T-helper 22 cell (primary cell): ENCODE measurements around the gene C16orf54.
"Not testable (repeated sequence)": the region's sequence is repeated elsewhere in the genome, so short reads cannot be mapped to it uniquely, and the experiment has no call there.

Source experiments
- DNase-seq: peaks from one replicate; pipeline ENCODE4 v3.0.0-alpha.2; 2020; ENCODE audit warnings: low read depth

The C16orf54 gene

GRCh38 chr16:29745853-29746345 lies at the start of gene C16orf54:
Gene C16orf54 (minus strand): TSS chr16:29745990. CDS start chr16:29744951, 1,039 bp downstream.
- peak; percentile 95 for DNase-seq

DNA sequence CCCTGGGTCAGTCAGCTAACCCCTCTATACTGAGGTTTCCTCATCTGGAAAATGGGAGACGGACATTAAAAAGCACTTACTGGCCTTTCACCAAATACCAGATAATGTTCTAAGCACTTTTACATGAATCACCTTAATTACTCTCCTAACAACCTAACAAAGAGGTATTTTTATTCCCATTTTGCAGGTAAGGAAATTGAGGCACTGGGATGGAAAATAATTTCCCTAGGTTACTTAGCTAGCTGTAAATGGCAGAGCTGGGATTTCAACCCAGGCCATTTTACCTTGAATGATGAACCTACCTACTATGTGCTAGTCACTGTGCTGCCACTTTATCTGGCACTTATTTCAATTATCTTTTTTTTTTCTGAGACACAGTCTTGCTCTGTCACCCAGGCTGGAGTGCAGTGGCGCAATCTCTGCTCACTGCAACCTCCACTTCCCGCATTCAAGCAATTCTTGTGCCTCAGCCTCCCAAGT lies 48.5 kb upstream of the C16orf54 start:
- DNase-seq, result no peak

DNA sequence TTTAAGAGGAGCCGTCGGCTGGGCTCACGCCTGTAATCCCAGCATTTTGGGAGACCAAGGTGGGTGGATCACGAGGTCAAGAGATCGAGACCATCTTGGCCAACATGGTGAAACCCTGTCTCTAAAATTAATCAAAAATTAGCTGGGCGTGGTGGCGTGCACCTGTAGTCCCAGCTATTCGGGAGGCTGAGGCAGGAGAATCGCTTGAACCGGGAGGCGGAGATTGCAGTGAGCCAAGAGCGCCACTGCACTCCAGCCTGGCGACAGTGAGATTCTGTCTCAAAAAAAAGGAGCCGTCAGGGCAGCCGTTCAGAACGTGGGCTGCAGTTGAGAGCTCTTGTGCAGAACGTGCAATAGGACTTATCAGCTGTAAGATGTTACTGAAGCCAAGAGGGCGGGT lies 47.4 kb upstream of the C16orf54 start:
- not testable (repeated sequence) for DNase-seq

DNA sequence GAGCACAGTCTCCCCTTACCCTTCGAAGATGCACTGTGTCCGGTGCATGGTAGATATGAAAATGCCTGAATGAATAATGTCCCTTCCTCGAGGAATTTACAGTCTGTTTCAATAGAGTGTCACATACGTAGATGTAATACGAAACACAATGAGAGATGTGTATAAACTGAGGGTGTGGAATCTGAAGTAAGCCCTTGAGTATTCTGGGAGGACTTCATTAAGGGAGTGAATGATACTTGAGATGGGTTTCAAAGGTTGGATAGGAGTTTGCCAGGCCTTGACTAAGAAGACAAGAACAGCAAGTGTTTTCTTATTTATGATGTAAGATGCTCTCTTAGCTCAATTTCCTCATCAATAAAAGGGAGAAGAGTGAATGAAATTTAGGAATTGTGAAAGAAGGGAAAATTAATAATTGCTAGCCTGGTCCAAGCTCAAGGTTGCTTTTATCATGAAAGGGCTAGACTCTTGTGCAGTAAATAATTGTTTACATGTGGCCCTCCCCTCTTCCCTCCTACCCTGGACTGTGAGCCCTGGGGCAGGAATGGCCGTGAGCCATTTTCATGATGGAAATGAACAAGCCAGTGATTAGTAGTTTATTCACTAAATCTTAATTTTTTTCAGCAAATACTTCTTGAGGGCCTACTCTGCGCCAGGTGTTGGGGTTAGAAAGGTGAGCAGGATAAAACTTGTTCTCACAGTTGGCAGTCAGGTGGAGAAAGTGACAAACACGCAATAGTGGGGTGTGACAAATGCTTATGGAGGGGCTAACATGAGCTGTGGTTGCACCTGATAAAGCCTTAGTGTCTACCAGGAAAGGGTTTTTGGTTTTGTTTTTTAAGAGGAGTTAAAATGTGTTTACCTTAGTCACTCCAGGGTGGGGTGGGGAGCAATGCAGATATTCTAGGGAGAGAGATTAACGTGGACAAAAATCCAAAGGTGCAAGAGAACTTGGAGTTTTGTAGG lies 46.3 kb upstream of the C16orf54 start:
- DNase-seq, result no peak

- no peak for DNase-seq
These were observed 45.4 kb upstream of the C16orf54 start for GRCh38 chr16:29790949-29791844.

- peak; percentile 99 for DNase-seq
These were observed 44.6 kb upstream of the C16orf54 start, which contains the start of gene KIF22 for GRCh38 chr16:29790183-29790948. Gene KIF22 (plus strand): TSS chr16:29790751. CDS start chr16:29790760, 9 bp downstream.

DNA sequence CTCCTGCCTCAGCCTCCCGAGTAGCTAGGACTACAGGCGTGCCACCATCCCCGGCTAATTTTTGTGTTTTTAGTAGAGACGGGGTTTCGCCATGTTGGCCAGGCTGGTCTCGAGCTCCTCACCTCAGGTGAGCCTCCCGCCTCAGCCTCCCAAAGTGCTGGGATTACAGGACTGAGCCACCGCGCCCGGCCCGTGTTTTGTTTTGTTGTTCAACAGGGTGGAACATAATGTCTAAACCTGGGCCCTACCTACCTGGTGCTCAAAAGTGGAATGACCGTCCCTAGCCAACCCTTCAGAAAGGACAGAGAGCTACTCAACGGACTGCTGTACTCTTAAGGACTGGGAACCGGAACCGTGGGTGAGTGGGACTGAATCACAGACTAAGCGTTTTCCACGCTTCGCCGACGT lies 44.0 kb upstream of the C16orf54 start:
- no peak for DNase-seq

- DNase-seq, result not testable (repeated sequence)
These were observed 41.4 kb upstream of the C16orf54 start for GRCh38 chr16:29787155-29787554.

GRCh38 chr16:29784901-29785500 lies 39.2 kb upstream of the C16orf54 start:
- peak; percentile 37 for DNase-seq

DNA sequence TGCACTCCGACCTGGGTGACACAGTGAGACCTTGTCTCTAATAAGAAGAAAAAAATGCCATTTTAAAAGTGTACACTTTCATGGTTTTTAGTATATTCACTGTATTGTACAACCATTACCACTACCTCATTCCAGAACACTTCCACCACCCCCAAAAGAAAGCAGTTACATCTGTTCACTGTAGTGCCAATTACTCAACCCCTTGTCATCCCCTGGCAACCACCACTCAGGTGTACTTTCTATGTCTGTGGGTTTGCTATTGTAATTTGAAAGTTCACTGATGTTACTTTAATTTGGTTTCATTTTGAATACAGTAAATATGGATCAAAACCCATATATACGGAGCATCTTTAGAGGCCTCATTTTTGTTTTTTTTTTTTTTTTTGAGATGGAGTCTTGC lies 38.4 kb upstream of the C16orf54 start:
- DNase-seq, result no peak

DNA sequence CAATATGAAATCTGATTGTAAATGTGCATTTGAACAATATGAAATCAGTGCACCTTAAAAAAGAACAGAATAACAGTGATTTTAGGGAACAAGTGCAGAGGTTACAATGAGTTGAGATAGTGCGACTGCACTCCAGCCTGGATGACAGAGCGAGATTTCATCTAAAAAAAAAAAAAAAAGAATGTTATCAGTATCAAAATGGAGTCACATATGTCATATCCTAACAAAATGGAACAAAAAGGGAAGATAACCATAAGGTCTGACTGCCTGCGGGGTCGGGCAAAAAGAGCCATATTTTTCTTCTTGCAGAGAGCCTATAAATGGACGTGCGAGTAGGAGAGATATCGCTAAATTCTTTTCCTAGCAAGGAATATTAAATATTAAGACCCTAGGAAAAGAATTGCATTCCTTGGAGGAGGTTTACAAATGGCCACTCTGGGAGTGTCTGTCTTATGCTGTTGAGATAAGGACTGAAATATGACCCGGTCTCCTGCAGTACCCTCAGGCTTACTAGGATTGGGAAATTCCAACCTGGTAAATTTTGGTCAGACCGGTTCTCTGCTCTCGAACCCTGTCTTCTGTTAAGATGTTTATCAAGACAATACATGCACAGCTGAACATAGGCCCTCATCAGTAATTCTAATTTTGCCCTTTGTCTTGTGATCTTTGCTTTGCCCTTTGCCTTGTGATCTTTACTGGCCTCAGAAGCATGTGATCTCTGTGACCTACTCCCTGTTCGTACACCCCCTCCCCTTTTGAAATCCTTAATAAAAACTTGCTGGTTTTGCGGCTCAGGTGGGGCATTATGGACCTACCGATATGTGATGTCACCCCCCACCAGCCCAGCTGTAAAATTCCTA lies 37.5 kb upstream of the C16orf54 start:
- DNase-seq, result not testable (repeated sequence)

- no peak for DNase-seq
These were observed 33.7 kb upstream of the C16orf54 start for GRCh38 chr16:29779474-29779873.

DNA sequence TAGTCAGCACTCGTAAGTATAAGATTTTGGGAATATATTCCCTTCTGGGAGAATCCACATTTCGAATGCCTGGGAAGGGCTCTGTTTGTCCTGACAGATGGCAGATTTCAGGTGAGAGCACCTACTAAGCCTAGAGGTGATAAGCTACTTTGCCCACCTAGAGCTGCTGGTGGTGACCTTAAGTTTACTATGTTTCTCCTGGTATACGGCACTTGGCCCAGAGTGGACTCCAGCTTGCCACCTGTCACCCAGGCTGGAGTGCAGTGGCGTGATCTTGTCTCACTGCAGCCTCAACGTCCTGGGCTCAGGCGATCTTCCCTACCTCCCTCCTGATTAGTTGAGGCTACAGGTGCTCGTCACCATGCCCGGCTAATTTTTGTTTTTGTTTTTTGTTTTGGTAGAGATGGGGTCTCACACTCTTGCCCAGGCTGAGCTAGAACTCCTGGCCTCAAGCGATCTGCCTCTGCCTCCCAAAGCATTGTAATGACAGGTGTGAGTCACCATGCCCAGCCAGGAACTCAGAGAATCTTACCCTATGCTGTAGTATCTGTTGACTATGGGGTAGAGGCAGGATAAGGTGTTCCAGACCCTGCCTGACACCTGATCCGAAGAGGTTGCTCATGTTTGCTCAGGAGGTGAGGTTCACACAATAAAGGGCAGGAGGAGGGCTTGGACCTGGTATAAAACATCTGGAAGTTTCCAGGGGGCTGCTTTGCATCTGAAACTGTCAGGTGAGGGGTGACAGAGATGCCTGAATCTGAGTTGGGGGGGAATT lies 32.0 kb upstream of the C16orf54 start, which contains the start of gene ZG16:
Gene ZG16 (plus strand): TSS at position 681 of the 775 bp plus-strand sequence. CDS start 1,011 bp downstream, outside the sequence.
- DNase-seq, result no peak

GRCh38 chr16:29775742-29776408 lies 30.1 kb upstream of the C16orf54 start:
- DNase-seq, result no peak

- no peak for DNase-seq
These were observed 28.9 kb upstream of the C16orf54 start for GRCh38 chr16:29774730-29775129.

DNA sequence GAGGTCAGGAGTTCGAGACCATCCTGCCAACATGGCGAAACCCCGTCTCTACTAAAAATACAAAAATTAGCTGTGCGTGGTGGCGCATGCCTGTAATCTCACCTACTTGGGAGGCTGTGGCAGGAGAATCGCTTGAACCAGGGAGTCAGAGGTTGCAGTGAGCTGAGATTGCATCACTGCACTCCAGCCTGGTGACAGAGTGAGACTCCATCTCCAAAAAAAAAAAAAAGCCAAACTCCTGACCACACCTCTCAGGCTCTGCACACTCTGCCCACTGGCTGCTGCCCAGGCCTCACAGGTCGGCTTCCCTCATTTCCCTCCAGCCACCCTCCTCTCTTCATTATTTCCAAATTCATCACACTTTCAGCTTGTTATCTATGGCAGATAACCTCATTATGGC lies 26.5 kb upstream of the C16orf54 start:
- not testable (repeated sequence) for DNase-seq

DNA sequence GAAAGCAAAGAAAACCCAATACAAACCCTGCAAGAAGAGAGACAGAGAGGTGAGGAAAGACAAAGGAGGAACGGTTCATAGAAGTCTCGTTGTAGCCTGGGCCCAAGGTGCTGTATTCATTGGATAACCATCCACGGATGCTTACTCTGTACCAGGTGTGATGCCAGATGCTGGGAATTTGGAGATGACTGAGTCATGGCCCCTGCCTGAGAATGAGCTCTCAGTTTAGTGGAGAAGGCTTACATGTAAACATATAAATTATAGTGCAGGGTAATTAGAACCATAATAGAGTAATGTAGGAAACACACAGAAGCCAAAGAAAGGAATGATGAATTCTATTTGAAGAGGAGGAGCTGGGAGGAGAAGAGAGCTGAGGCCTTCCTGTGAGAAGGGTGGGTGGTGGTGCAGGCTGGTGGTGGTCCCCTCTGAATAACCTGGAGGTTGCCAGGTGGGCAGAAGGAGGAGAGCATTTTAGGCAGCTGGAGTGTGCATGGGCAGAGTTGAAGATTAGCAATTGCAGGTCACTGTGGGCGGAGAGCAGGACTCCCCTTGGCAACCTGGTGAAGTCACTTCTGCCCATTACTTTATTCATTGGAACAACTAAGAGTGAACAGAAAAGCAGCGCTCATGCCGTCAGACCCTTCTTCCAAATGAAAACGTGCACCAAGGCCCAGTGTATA lies 24.6 kb upstream of the C16orf54 start:
- no peak for DNase-seq

- DNase-seq, result no peak
These were observed 23.7 kb upstream of the C16orf54 start for GRCh38 chr16:29769507-29769906.
